Testis (tissue), 3 donors: Measurements from ENCODE around the gene FOXO6. TPM values are rescaled to one million over a fixed set of nuclear protein-coding genes. Genes with fewer than 3 reads are reported as not detected.

Experiments used
- DNase-seq: peaks from one replicate; pipeline ENCODE4 v3.0.0-alpha.2; 2019
- H3K27ac ChIP-seq, 2 donors: fragments of 200-600 bp; sonication (generic); one replicate each; pipeline ENCODE4 v1.5.1; 2019
- H3K27me3 ChIP-seq: fragments of 200-600 bp; sonication (generic); one replicate; pipeline ENCODE4 v1.5.1; 2019
- H3K36me3 ChIP-seq: fragments of 200-600 bp; sonication (generic); one replicate; pipeline ENCODE4 v1.5.1; 2017; ENCODE audit warnings: low read depth; ENCODE audit errors: missing control alignments
- H3K4me1 ChIP-seq: fragments of 200-600 bp; sonication (generic); one replicate; pipeline ENCODE4 v1.5.1; 2019
- H3K4me3 ChIP-seq, 2 donors: fragments of 200-600 bp; sonication (generic); one replicate each; pipeline ENCODE4 v1.5.1; 2017 to 2019
- H3K9me3 ChIP-seq: fragments of 200-600 bp; sonication (generic); one replicate; pipeline ENCODE4 v1.5.1; 2017
- CTCF ChIP-seq, 3 experiments: fragments of 450-650 bp in 2 of 3; fragments of 200-600 bp in 1 of 3; sonication (generic) in 1 of 3; IDR thresholded peaks; one replicate each; pipeline ENCODE4 v1.5.1; 2016 to 2019; ENCODE audit warnings: antibody characterized with exemption in 3 of 3, mild to moderate bottlenecking in 2 of 3, moderate library complexity in 1 of 3
- POLR2A ChIP-seq: fragments of 450-650 bp; IDR thresholded peaks from one replicate; pipeline ENCODE4 v1.6.1; 2017; ENCODE audit warnings: antibody characterized with exemption, mild to moderate bottlenecking, moderate library complexity
- WGBS, 2 donors: methylation state at CpG; one replicate each; pipeline ENCODE4 v1.1.5; 2018; 5-methylcytosine and 5-hydroxymethylcytosine counted together
- intact Hi-C: fragments of 100-400 bp; cut with DNase I; formaldehyde crosslinking; loops from one replicate; pipeline ENCODE4 v1.15.1; 2023; ENCODE audit warnings: low total_unique reads
- polyA plus RNA-seq: library from polyadenylated mRNA; stranded (reverse); fragments of 350-450 nt; fragmentation: Illumina TruSeq; extraction: RNeasy Lipid Tissue Mini Kit (QIAGEN cat#74804); gene quantifications from one replicate; pipeline ENCODE4 v1.2.3, GENCODE V29; 2014; ENCODE audit warnings: low read depth, low replicate concordance; ENCODE audit not compliant: insufficient read depth
- total RNA-seq, 2 donors: library from RNA; depleted of rRNA; stranded (reverse); fragments of >200 nt; gene quantifications; one replicate each; pipeline ENCODE4 v1.2.3, GENCODE V29; 2016

Gene FOXO6
- total and polyA plus RNA-seq, 3 donors from 2014 or later: 2.4 to 4.5 (median 3.8) TPM

GRCh38 chr1:41382480-41383090 lies 21.4 kb downstream of the FOXO6 start:
- Histone ChIP-seq H3K27me3 (no peaks in the 10 kb centered on the region), H3K27ac (peak overlapping the region; percentile 87 to 96), H3K4me1 (peaks cover 6% of the 10 kb centered on the region), H3K36me3 (no peaks in the 10 kb centered on the region), H3K9me3 (no peaks in the 10 kb centered on the region), H3K4me3 (peak overlapping the region; percentile 64 to 66)
- 28 to 35% methylated on average over 5 to 47 of the region's 48 CpGs for WGBS, 2 donors
- intact Hi-C loops: no loop called here
- no peak for DNase-seq
- TF ChIP-seq CTCF (IDR thresholded peaks at IDR 0.05): no peak
- no peak for TF ChIP-seq POLR2A

- peak overlapping the region; percentile 87 to 96 for H3K27ac ChIP-seq
- DNase-seq: no peak
- H3K4me1 ChIP-seq: peaks cover 13% of the 10 kb centered on the region
These were observed 22.0 kb downstream of the FOXO6 start for GRCh38 chr1:41383094-41383852.

GRCh38 chr1:41384579-41384978 lies 23.3 kb downstream of the FOXO6 start:
- H3K4me1 ChIP-seq: peaks cover 21% of the 10 kb centered on the region
- no peak for TF ChIP-seq CTCF (IDR thresholded peaks at IDR 0.05)
- TF ChIP-seq POLR2A: no peak
- H3K9me3 ChIP-seq: no peaks in the 10 kb centered on the region
- no peak overlapping the region for H3K4me3 ChIP-seq
- no peak for DNase-seq
- no peak overlapping the region for H3K27ac ChIP-seq
- no peaks in the 10 kb centered on the region for H3K27me3 ChIP-seq
- intact Hi-C loops: no loop called here
- no peaks in the 10 kb centered on the region for H3K36me3 ChIP-seq

More at GRCh38 chr1:41383094-41383852, 22.0 kb downstream of the FOXO6 start:
- Histone ChIP-seq H3K9me3 (no peaks in the 10 kb centered on the region), H3K27me3 (no peaks in the 10 kb centered on the region), H3K36me3 (no peaks in the 10 kb centered on the region), H3K4me3 (peak overlapping the region; percentile 64 to 66)
- TF ChIP-seq CTCF (IDR thresholded peaks at IDR 0.05) (no peak), POLR2A (no peak)
- intact Hi-C loops: no loop called here
- 36 to 49% methylated on average over 33 to 45 of the region's 45 CpGs for WGBS, 2 donors

GRCh38 chr1:41385398-41386195 lies 24.4 kb downstream of the FOXO6 start:
- TF ChIP-seq CTCF (IDR thresholded peaks at IDR 0.05) (no peak), POLR2A (no peak)
- Histone ChIP-seq H3K9me3 (no peaks in the 10 kb centered on the region), H3K27me3 (no peaks in the 10 kb centered on the region), H3K27ac (no peak overlapping the region), H3K4me1 (peaks cover 21% of the 10 kb centered on the region), H3K4me3 (no peak overlapping the region), H3K36me3 (no peaks in the 10 kb centered on the region)
- 52 to 84% methylated on average over 3 to 12 of the region's 12 CpGs for WGBS, 2 donors
- intact Hi-C loops: no loop called here
- no peak for DNase-seq
